Coronary artery (tissue), 2 donors: Measurements from ENCODE around the gene CDH10.

ENCODE experiments used
- DNase-seq: peaks from one replicate; pipeline ENCODE4 v3.0.0-alpha.2; 2017; ENCODE audit warnings: low spot score
- H3K27ac ChIP-seq, 2 donors: fragments of 200-600 bp; sonication (generic); one replicate each; pipeline ENCODE4 v1.5.1; 2016 to 2019
- H3K4me3 ChIP-seq: fragments of 200-600 bp; sonication (generic); 2 replicates; pipeline ENCODE4 v1.5.1; 2016; ENCODE audit warnings: mild to moderate bottlenecking, moderate library complexity
- TF ChIP-seq, protein P1 (sequence below): fragments of 200-600 bp; sonication (generic); IDR thresholded peaks from one replicate; pipeline ENCODE4 v1.5.1; 2019; ENCODE audit warnings: antibody characterized with exemption

CDH10 gene

DNA sequence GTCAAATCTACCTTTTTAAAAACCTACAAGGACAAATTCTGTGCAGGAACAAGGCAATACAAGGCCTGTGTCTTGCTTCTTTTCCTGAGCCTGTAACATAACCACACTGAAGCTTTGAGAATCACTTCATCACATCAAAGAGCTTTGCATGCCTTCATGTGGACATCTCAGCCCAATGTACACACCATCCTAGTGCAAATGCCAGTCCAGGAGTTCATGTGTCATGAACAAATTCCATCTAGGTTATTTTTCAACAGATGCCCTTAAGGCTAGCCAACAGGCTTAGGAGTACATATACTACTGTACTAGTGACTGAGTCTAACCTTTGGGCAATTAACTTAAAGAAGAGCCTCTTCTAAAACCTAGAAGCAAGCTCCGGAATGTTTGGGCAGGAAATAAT, 106.4 kb downstream of the CDH10 start:
- TF ChIP-seq, protein P1, sequence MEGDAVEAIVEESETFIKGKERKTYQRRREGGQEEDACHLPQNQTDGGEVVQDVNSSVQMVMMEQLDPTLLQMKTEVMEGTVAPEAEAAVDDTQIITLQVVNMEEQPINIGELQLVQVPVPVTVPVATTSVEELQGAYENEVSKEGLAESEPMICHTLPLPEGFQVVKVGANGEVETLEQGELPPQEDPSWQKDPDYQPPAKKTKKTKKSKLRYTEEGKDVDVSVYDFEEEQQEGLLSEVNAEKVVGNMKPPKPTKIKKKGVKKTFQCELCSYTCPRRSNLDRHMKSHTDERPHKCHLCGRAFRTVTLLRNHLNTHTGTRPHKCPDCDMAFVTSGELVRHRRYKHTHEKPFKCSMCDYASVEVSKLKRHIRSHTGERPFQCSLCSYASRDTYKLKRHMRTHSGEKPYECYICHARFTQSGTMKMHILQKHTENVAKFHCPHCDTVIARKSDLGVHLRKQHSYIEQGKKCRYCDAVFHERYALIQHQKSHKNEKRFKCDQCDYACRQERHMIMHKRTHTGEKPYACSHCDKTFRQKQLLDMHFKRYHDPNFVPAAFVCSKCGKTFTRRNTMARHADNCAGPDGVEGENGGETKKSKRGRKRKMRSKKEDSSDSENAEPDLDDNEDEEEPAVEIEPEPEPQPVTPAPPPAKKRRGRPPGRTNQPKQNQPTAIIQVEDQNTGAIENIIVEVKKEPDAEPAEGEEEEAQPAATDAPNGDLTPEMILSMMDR: no peak
- no peak overlapping the region for H3K4me3 ChIP-seq
- H3K27ac ChIP-seq: no peak overlapping the region
- no peak for DNase-seq

DNA sequence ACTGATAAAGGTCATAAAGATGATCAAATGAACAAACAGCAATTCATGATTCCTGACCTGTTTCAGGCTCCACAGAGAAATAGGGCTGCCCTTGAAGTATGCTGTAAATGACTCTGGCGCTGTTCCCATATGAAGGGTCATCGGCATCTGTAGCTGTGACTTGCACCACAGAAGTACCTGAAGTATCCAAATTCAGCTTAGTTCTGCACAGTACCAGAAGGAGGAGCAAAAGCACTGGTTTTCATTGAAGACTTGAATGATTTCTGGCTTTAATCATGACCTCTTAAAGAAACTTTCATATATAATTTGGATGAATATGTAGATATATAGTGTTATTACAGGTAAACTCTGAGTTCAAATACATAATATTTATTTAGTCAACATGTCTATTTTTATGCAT, 109.1 kb downstream of the CDH10 start:
- no peak for DNase-seq
- H3K27ac ChIP-seq: no peak overlapping the region
- no peak overlapping the region for H3K4me3 ChIP-seq
- TF ChIP-seq, protein P1: no peak

DNA sequence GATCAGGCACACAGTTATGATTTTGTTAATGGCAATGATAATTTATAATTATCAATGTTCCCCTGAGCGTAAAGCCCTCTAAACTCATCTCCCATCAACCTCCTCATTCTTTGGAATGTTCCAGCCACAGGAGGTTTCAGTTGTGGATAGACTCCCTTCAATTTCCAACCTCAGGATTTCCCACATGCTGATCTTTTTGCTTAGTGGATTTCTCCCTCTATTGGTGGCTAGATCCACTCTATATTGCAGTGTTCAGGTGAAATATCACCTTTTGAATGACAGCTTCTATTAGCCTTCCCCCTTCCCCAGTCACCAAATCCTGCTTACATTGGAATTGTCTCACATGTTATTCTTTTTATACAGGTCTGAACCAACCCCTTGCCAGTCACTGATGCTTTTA, 113.9 kb downstream of the CDH10 start:
- Histone ChIP-seq H3K27ac (no peak overlapping the region), H3K4me3 (no peak overlapping the region)
- DNase-seq: no peak
- TF ChIP-seq, protein P1: no peak

DNA sequence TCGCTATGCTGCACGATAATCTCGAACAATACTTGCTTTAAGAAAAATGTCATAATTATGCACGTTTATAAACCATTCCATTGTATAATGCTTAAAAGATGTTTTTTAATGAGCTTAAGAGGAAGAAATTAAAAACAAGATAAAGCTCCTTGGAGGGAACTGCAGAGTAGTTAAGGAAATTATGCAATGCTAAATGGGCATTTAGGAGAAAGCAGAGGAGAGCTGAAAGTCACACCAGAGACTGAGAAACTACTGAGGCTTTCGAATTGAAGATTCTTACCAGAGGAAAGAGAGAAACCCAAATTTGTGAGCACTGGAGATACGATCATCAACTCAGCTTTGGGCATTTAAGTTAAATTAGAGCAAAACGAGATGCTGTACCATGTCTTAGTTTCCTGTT, 119.4 kb downstream of the CDH10 start:
- H3K4me3 ChIP-seq: no peak overlapping the region
- no peak for DNase-seq
- TF ChIP-seq, protein P1: no peak

DNA sequence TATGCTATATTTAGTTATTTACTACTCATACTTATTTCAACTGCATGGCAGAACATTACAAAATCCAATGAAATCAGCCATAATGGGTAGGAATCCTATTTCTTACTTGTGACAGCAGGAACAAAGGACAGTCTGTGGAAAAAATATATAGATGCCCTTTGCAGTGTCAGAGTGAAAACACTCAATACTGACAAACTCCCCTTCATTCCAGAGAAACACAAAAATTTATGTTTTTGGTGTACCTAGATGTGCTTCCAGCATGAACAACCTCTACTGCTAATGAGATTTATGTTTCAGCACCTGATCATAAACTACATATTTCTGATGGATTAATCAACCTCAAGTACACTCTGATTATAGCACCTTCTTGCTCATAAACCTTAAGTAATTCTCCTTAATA, 132.4 kb downstream of the CDH10 start:
- Histone ChIP-seq H3K27ac (no peak overlapping the region), H3K4me3 (no peak overlapping the region)
- TF ChIP-seq, protein P1: no peak
- DNase-seq: no peak

More for the DNA sequence above, 119.4 kb downstream of the CDH10 start:
- no peak overlapping the region for H3K27ac ChIP-seq

DNA sequence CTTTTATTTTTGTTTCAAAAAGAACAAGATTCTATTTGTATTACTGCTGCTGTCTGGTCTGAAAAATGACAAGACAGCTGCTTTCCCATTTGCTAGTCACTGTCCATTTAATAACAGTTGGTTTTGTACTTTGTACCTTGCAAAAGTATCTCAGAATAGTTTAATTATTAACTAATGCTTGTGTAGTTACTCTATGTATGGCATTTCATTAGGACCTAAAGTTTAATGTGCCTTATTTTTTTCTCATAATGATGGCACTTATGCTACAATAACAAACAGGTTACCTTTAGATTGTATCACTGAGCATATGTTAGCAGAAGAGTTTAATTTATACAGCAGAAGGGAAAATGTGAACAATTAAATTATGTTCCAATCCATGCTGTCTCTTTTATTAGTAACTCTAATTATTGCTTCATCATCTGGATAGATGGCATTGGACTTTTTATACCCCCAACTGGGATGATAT, 134.2 kb downstream of the CDH10 start:
- TF ChIP-seq, protein P1: no peak
- H3K4me3 ChIP-seq: no peak overlapping the region
- no peak for DNase-seq
- H3K27ac ChIP-seq: no peak overlapping the region

DNA sequence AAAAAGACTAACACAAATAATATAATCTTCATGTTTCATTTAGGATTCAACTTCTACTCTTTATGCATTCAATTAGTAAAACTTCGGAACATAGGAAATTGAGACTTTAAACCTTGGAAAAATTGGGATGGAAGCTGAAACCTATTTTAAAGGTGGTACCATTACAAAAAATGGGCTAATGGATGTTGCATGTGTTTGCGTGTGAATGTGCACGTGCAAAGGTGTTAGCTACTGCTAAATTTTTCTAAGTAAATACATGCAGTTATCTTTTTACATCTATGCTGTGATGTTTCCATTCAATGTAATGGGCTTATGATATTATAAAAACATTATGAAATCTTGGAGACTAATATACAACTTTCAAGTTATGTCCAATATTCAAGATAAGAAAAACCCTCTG, 134.8 kb downstream of the CDH10 start:
- TF ChIP-seq, protein P1: no peak
- H3K4me3 ChIP-seq: no peak overlapping the region
- DNase-seq: no peak
- no peak overlapping the region for H3K27ac ChIP-seq
